ENCODE results near the gene FKBP14. TPM values are rescaled to one million over a fixed set of nuclear protein-coding genes. Genes with fewer than 3 reads are reported as not detected.

Gene FKBP14
- total and polyA plus RNA-seq, 2 donors from 2014 or later: 3.2 to 15.4 TPM

DNA sequence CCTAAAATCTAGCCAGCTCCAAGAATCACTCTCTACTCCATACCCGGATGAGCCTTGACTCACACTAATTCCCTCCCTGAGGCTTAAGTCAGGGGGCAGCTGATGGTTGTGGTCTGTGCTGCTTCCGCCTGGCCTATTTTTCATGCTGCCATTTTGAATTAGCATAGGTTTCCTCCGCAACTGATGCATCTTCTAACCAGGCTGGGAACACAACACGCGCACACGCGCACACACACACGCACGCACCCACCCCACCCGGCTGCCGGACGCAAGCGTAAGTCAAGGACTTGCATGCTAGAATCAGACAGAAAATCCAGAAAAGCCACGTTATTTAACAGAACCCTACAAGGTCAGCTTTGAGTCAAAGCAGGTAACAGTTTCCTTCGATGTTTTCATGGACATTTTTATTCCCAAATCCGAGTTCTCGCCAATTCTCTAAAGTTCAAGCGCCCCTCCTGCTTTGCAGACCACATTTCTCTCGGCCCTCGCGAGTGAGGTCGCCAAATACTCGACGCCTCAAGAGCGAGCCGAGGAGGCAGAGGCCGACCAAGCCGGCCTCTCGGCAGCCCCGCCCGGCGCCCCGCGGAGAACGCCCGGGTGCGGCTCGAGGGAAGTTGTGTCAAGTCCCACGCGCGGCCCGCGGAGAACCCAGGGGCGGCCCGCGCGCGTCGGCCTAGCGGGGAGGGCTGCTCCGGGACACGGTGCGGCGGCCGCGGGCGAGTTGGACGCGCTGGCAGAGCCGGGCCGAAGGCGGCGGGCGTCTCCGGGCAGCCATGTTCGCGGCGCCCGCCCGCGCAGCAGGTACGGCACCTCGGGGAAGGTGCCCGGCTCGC lies 37.9 kb downstream of the FKBP14 start:
- peak; percentile 56 to 79 (median 77) for DNase-seq
- FAIRE-seq: no peak
- peak overlapping the region in 2 of 3 donors; percentile 52 to 85 for H3K9ac ChIP-seq (ENCODE audit: low read length in 3 of 3)
- TF ChIP-seq, protein P1, sequence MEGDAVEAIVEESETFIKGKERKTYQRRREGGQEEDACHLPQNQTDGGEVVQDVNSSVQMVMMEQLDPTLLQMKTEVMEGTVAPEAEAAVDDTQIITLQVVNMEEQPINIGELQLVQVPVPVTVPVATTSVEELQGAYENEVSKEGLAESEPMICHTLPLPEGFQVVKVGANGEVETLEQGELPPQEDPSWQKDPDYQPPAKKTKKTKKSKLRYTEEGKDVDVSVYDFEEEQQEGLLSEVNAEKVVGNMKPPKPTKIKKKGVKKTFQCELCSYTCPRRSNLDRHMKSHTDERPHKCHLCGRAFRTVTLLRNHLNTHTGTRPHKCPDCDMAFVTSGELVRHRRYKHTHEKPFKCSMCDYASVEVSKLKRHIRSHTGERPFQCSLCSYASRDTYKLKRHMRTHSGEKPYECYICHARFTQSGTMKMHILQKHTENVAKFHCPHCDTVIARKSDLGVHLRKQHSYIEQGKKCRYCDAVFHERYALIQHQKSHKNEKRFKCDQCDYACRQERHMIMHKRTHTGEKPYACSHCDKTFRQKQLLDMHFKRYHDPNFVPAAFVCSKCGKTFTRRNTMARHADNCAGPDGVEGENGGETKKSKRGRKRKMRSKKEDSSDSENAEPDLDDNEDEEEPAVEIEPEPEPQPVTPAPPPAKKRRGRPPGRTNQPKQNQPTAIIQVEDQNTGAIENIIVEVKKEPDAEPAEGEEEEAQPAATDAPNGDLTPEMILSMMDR (IDR thresholded peaks at IDR 0.05; ENCODE audit: borderline replicate concordance, extremely low read depth, insufficient read depth): no peak
- no peaks in the 10 kb centered on the region for H3K36me3 ChIP-seq (ENCODE audit: control insufficient read depth in 2 of 3, insufficient read depth in 3 of 3, low read length in 3 of 3)
- peak overlapping the region; percentile 81 to 91 for H3K27ac ChIP-seq (ENCODE audit: low read depth in 2 of 2, low read length in 2 of 2)
- H3K9me3 ChIP-seq (ENCODE audit: control insufficient read depth in 2 of 3, insufficient read depth in 1 of 3, low read length in 3 of 3): peaks cover 0 to 10% (median 0%) of the 10 kb centered on the region in 3 donors
- H3K27me3 ChIP-seq (ENCODE audit: control insufficient read depth, insufficient read depth, low read length): no peaks in the 10 kb centered on the region
- H3K4me3 ChIP-seq (ENCODE audit: low read length in 3 of 3): peak overlapping the region; percentile 55 to 69 (median 69)
- H3K4me1 ChIP-seq (ENCODE audit: control insufficient read depth in 2 of 3, insufficient read depth in 2 of 3, low read depth in 1 of 3, low read length in 3 of 3): peaks cover 0 to 3% (median 2%) of the 10 kb centered on the region in 3 donors
- intact Hi-C loops (cut with DNase I): no loop called here

DNA sequence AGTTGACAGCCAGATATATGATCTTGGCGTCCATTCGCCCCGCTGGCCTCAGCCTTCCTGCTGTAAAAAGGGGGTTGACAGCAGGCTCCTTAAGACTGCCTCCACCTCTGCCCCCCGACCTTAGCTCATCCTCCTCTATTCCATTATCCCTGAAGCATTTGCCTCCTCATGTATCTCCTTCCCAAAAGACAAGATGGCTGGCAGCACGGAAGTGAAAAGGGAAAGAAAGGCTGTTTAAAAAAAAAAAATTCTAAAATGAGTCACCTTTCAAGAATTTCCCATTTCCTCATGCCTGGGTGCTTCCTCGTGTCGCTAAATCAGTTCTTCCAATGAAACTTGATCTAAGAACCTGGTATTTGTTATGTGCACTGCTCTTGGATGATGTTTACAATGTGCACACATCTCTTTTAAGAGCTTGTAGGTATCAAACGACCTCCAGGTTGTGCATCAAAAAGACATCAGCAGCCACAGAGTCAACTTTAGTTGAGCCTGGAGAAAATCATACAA lies 38.6 kb downstream of the FKBP14 start:
- peak overlapping the region; percentile 81 to 91 for H3K27ac ChIP-seq (ENCODE audit: low read depth in 2 of 2, low read length in 2 of 2)
- DNase-seq (peak in 4 of 5 donors; percentile 50 to 87 (median 78)), FAIRE-seq (no peak)
- intact Hi-C loops (cut with DNase I): no loop called here
- TF ChIP-seq, protein P1 (IDR thresholded peaks at IDR 0.05; ENCODE audit: borderline replicate concordance, extremely low read depth, insufficient read depth): no peak
- H3K27me3 ChIP-seq (ENCODE audit: control insufficient read depth, insufficient read depth, low read length): no peaks in the 10 kb centered on the region
- H3K4me1 ChIP-seq (ENCODE audit: control insufficient read depth in 2 of 3, insufficient read depth in 2 of 3, low read depth in 1 of 3, low read length in 3 of 3): peaks cover 0 to 3% (median 2%) of the 10 kb centered on the region in 3 donors
- peak overlapping the region in 2 of 3 donors; percentile 36 to 52 for H3K9ac ChIP-seq (ENCODE audit: low read length in 3 of 3)
- H3K36me3 ChIP-seq (ENCODE audit: control insufficient read depth in 2 of 3, insufficient read depth in 3 of 3, low read length in 3 of 3): no peaks in the 10 kb centered on the region
- H3K9me3 ChIP-seq (ENCODE audit: control insufficient read depth in 2 of 3, insufficient read depth in 1 of 3, low read length in 3 of 3): peaks cover 0 to 3% (median 0%) of the 10 kb centered on the region in 3 donors
- peak overlapping the region; percentile 42 to 69 (median 69) for H3K4me3 ChIP-seq (ENCODE audit: low read length in 3 of 3)

DNA sequence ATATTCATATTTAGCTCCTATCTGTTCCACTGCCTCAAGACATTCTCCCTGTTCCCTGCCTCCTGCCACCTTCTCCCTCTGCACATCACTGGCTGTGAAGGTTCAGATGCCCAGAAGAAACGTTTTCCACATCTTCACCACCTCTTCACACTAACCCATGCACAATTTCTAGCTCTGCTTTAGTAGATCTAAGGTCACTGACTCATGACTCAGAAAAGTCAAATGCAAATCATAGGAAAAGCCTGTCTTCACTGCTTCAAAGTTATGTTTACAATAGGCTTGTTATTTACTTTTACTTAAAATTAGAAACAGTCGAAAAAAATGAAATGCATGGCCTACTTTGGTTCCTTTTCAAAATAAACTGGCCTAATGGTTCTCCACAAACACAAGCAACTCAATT lies 39.4 kb downstream of the FKBP14 start:
- H3K4me1 ChIP-seq (ENCODE audit: control insufficient read depth in 2 of 3, insufficient read depth in 2 of 3, low read depth in 1 of 3, low read length in 3 of 3): peaks cover 0 to 3% (median 2%) of the 10 kb centered on the region in 3 donors
- TF ChIP-seq, protein P1 (IDR thresholded peaks at IDR 0.05; ENCODE audit: borderline replicate concordance, extremely low read depth, insufficient read depth): no peak
- no peaks in the 10 kb centered on the region for H3K9me3 ChIP-seq (ENCODE audit: control insufficient read depth in 2 of 3, insufficient read depth in 1 of 3, low read length in 3 of 3)
- intact Hi-C loops (cut with DNase I): no loop called here
- FAIRE-seq (no peak), DNase-seq (peak in 1 of 5 donors; percentile 19)
- no peaks in the 10 kb centered on the region for H3K27me3 ChIP-seq (ENCODE audit: control insufficient read depth, insufficient read depth, low read length)
- no peak overlapping the region for H3K9ac ChIP-seq (ENCODE audit: low read length in 3 of 3)
- no peaks in the 10 kb centered on the region for H3K36me3 ChIP-seq (ENCODE audit: control insufficient read depth in 2 of 3, insufficient read depth in 3 of 3, low read length in 3 of 3)
- H3K27ac ChIP-seq (ENCODE audit: low read depth in 2 of 2, low read length in 2 of 2): no peak overlapping the region
- no peak overlapping the region for H3K4me3 ChIP-seq (ENCODE audit: low read length in 3 of 3)
